IPS-15b (cell line): Measurements from ENCODE around the gene PCDH8.

ENCODE experiments used
- H3K27me3 ChIP-seq: one replicate; pipeline ENCODE4 v1.6.1; 2013; ENCODE audit warnings: low read length; ENCODE audit not compliant: control insufficient read depth, insufficient read depth
- H3K36me3 ChIP-seq: one replicate; pipeline ENCODE4 v1.6.1; 2013; ENCODE audit warnings: low read length; ENCODE audit not compliant: control insufficient read depth, insufficient read depth
- H3K4me1 ChIP-seq: one replicate; pipeline ENCODE4 v1.6.1; 2013; ENCODE audit warnings: mild to moderate bottlenecking, low read length; ENCODE audit not compliant: control insufficient read depth, insufficient read depth
- H3K4me3 ChIP-seq: one replicate; pipeline ENCODE4 v1.5.1; 2013; ENCODE audit warnings: low read depth, low read length
- H3K9ac ChIP-seq: one replicate; pipeline ENCODE4 v1.6.1; 2013; ENCODE audit warnings: low read depth, mild to moderate bottlenecking, low read length
- H3K9me3 ChIP-seq: one replicate; pipeline ENCODE4 v1.6.1; 2013; ENCODE audit warnings: mild to moderate bottlenecking, low read length; ENCODE audit not compliant: control insufficient read depth, insufficient read depth

PCDH8 gene

GRCh38 chr13:52878831-52879230, 30.4 kb upstream of the PCDH8 start:
- Histone ChIP-seq H3K9me3 (no peaks in the 10 kb centered on the region), H3K4me1 (peaks cover 27% of the 10 kb centered on the region), H3K4me3 (no peak overlapping the region), H3K9ac (no peak overlapping the region), H3K27me3 (peaks cover 47% of the 10 kb centered on the region), H3K36me3 (no peaks in the 10 kb centered on the region)

- H3K9ac ChIP-seq: no peak overlapping the region
- no peak overlapping the region for H3K4me3 ChIP-seq
- no peaks in the 10 kb centered on the region for H3K9me3 ChIP-seq
- H3K4me1 ChIP-seq: peaks cover 9% of the 10 kb centered on the region
- peaks cover 29% of the 10 kb centered on the region for H3K27me3 ChIP-seq
- no peaks in the 10 kb centered on the region for H3K36me3 ChIP-seq
Observed at GRCh38 chr13:52870143-52870542, 21.7 kb upstream of the PCDH8 start.

GRCh38 chr13:52869621-52870020, 21.2 kb upstream of the PCDH8 start:
- Histone ChIP-seq H3K27me3 (peaks cover 29% of the 10 kb centered on the region), H3K4me1 (peaks cover 9% of the 10 kb centered on the region), H3K4me3 (no peak overlapping the region), H3K9me3 (no peaks in the 10 kb centered on the region), H3K9ac (no peak overlapping the region), H3K36me3 (no peaks in the 10 kb centered on the region)

- Histone ChIP-seq H3K4me1 (peaks cover 9% of the 10 kb centered on the region), H3K36me3 (no peaks in the 10 kb centered on the region), H3K27me3 (peaks cover 29% of the 10 kb centered on the region), H3K9me3 (no peaks in the 10 kb centered on the region), H3K4me3 (no peak overlapping the region), H3K9ac (no peak overlapping the region)
Observed at GRCh38 chr13:52869050-52869449, 20.6 kb upstream of the PCDH8 start.

GRCh38 chr13:52868190-52868589, 19.8 kb upstream of the PCDH8 start:
- peaks cover 9% of the 10 kb centered on the region for H3K4me1 ChIP-seq
- H3K27me3 ChIP-seq: peaks cover 29% of the 10 kb centered on the region
- H3K36me3 ChIP-seq: no peaks in the 10 kb centered on the region
- no peak overlapping the region for H3K4me3 ChIP-seq
- H3K9me3 ChIP-seq: no peaks in the 10 kb centered on the region
- H3K9ac ChIP-seq: no peak overlapping the region

- peaks cover 15% of the 10 kb centered on the region for H3K4me1 ChIP-seq
- H3K9me3 ChIP-seq: no peaks in the 10 kb centered on the region
- no peak overlapping the region for H3K4me3 ChIP-seq
- peaks cover 20% of the 10 kb centered on the region for H3K27me3 ChIP-seq
- H3K9ac ChIP-seq: no peak overlapping the region
- no peaks in the 10 kb centered on the region for H3K36me3 ChIP-seq
Observed at GRCh38 chr13:52864941-52865340, 16.5 kb upstream of the PCDH8 start.

- Histone ChIP-seq H3K27me3 (peaks cover 13% of the 10 kb centered on the region), H3K4me3 (no peak overlapping the region), H3K4me1 (peaks cover 12% of the 10 kb centered on the region), H3K36me3 (no peaks in the 10 kb centered on the region), H3K9me3 (no peaks in the 10 kb centered on the region), H3K9ac (no peak overlapping the region)
Observed at GRCh38 chr13:52862358-52863206, 14.1 kb upstream of the PCDH8 start.

GRCh38 chr13:52852444-52852843, 4.0 kb upstream of the PCDH8 start:
- peak overlapping the region; percentile 76 for H3K4me3 ChIP-seq
- H3K27me3 ChIP-seq: peaks cover 46% of the 10 kb centered on the region
- no peaks in the 10 kb centered on the region for H3K36me3 ChIP-seq

GRCh38 chr13:52851137-52851962, 2.9 kb upstream of the PCDH8 start:
- Histone ChIP-seq H3K9me3 (no peaks in the 10 kb centered on the region), H3K36me3 (peaks cover 2% of the 10 kb centered on the region), H3K4me1 (peaks cover 23% of the 10 kb centered on the region), H3K4me3 (peak overlapping the region; percentile 76), H3K27me3 (peaks cover 48% of the 10 kb centered on the region), H3K9ac (peak overlapping the region; percentile 71)

More at GRCh38 chr13:52852444-52852843, 4.0 kb upstream of the PCDH8 start:
- Histone ChIP-seq H3K9ac (peak overlapping the region; percentile 1), H3K4me1 (peaks cover 26% of the 10 kb centered on the region), H3K9me3 (no peaks in the 10 kb centered on the region)

- Histone ChIP-seq H3K9ac (peak overlapping the region; percentile 71), H3K4me1 (peaks cover 17% of the 10 kb centered on the region), H3K27me3 (peaks cover 47% of the 10 kb centered on the region), H3K9me3 (no peaks in the 10 kb centered on the region), H3K36me3 (peaks cover 2% of the 10 kb centered on the region), H3K4me3 (peak overlapping the region; percentile 76)
Observed at GRCh38 chr13:52850396-52851136, 2.1 kb upstream of the PCDH8 start.

- Histone ChIP-seq H3K27me3 (peaks cover 47% of the 10 kb centered on the region), H3K36me3 (peaks cover 4% of the 10 kb centered on the region), H3K9me3 (no peaks in the 10 kb centered on the region), H3K9ac (no peak overlapping the region), H3K4me3 (peak overlapping the region; percentile 76), H3K4me1 (peaks cover 16% of the 10 kb centered on the region)
Observed at GRCh38 chr13:52850072-52850395, 1.6 kb upstream of the PCDH8 start.
